ENCODE data around the gene TBL1Y.
A peak's percentile ranks its signal among the peaks of the same experiment; 100 is the strongest.

The TBL1Y gene

DNA sequence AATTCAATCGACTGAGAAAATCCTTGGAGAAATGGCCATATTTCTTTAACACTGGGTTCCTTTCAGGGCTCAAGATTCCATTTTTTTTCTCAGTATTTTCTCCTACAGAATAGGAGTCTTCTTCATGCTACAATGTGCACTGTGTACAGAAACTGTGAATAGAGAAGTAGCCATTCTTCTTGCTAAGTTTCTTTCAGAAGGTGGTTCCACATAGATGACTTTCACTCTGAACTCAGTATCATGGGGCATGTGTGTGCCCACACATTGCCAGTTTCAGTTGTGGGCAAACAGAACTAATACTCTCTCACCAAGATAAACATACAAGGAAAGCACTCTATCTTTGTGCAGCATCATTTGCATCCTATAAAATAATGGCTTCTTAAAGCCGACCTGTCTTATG lies 89.4 kb downstream of the TBL1Y start:
- H3K79me2 ChIP-seq (ENCODE audit: control insufficient read depth, low read length), result no peaks in the 10 kb centered on the region
- no peaks in the 10 kb centered on the region for H3K9me2 ChIP-seq (replicated peaks; ENCODE audit: control insufficient read depth, low read length)
- TF ChIP-seq CTCF (IDR thresholded peaks at IDR 0.05; ENCODE audit: low read depth, low read length, poor library complexity, severe bottlenecking), result no peak
- no peak for TF ChIP-seq EZH2phosphoT487 (IDR thresholded peaks at IDR 0.05; ENCODE audit: borderline replicate concordance, low read length)
- H3K36me3 ChIP-seq (ENCODE audit: control insufficient read depth, low read length), result peaks cover 9% of the 10 kb centered on the region; the same call in 1 of the 2 replicates
- peaks cover 37% of the 10 kb centered on the region for H3K4me1 ChIP-seq (ENCODE audit: control insufficient read depth, low read length)
- 0 out of 2 replicates have a peak, but pooled peaks cover 2% of the 10 kb centered on the region for H3F3A ChIP-seq (ENCODE audit: control insufficient read depth, insufficient read depth)
- H3K9me3 ChIP-seq (ENCODE audit: control insufficient read depth, insufficient read depth, low read length), result no peaks in the 10 kb centered on the region
- H3K27me3 ChIP-seq (ENCODE audit: control insufficient read depth, low read length), result no peaks in the 10 kb centered on the region
- peak overlapping the region; percentile 49 for H3K4me3 ChIP-seq (ENCODE audit: low read length)
- H4K20me1 ChIP-seq (ENCODE audit: control insufficient read depth, insufficient read depth, low read depth, low read length), result no peaks in the 10 kb centered on the region
- peak overlapping the region; percentile 75 for H3K27ac ChIP-seq (ENCODE audit: low read depth, low read length)
- peak overlapping the region; percentile 61 for H3K4me2 ChIP-seq (ENCODE audit: low read length)

GRCh38 chrY:7002581-7002980 lies 92.1 kb downstream of the TBL1Y start:
- Histone ChIP-seq H3K27me3 (ENCODE audit: control insufficient read depth, low read length) (no peaks in the 10 kb centered on the region), H3K36me3 (ENCODE audit: control insufficient read depth, low read length) (peaks cover 7% of the 10 kb centered on the region; the same call in 1 of the 2 replicates), H3K9me3 (ENCODE audit: control insufficient read depth, insufficient read depth, low read length) (no peaks in the 10 kb centered on the region), H3K4me1 (ENCODE audit: control insufficient read depth, low read length) (peaks cover 47% of the 10 kb centered on the region), H3K4me3 (ENCODE audit: low read length) (no peak overlapping the region), H3F3A (ENCODE audit: control insufficient read depth, insufficient read depth) (0 out of 2 replicates have a peak, but pooled peaks cover 2% of the 10 kb centered on the region), H3K9me2 (replicated peaks; ENCODE audit: control insufficient read depth, low read length) (no peaks in the 10 kb centered on the region), H4K20me1 (ENCODE audit: control insufficient read depth, insufficient read depth, low read depth, low read length) (no peaks in the 10 kb centered on the region), H3K4me2 (ENCODE audit: low read length) (no peak overlapping the region), H3K79me2 (ENCODE audit: control insufficient read depth, low read length) (no peaks in the 10 kb centered on the region), H3K27ac (ENCODE audit: low read depth, low read length) (no peak overlapping the region)
- no peak for TF ChIP-seq EZH2phosphoT487 (IDR thresholded peaks at IDR 0.05; ENCODE audit: borderline replicate concordance, low read length)
- TF ChIP-seq CTCF (IDR thresholded peaks at IDR 0.05; ENCODE audit: low read depth, low read length, poor library complexity, severe bottlenecking), result no peak

DNA sequence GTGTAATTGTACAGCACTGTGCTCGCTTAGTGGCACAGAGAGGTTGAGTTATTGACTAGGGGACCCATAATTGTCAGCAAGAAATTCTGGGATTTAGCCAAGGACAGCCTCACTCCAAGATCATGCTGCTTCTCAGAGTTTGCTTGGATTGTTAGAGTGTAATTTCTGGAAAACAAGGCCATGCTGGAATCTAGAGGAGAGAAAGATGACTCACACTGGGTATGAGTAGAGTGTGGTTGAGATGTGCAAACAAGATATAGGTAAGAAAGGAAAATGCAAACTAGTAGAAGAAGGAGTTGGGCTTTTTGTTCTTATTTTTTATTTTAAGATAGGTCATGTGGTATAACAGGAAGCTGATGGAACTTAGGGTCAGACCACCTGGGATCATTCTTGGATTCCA lies 97.4 kb downstream of the TBL1Y start:
- H3K36me3 ChIP-seq (ENCODE audit: control insufficient read depth, low read length), result no peaks in the 10 kb centered on the region
- H3K27ac ChIP-seq (ENCODE audit: low read depth, low read length), result no peak overlapping the region
- peaks cover 15% of the 10 kb centered on the region for H3K4me1 ChIP-seq (ENCODE audit: control insufficient read depth, low read length)
- no peaks in the 10 kb centered on the region for H3K9me2 ChIP-seq (replicated peaks; ENCODE audit: control insufficient read depth, low read length)
- no peak overlapping the region for H3K4me3 ChIP-seq (ENCODE audit: low read length)
- H3F3A ChIP-seq (ENCODE audit: control insufficient read depth, insufficient read depth), result no peaks in the 10 kb centered on the region
- no peak overlapping the region for H3K4me2 ChIP-seq (ENCODE audit: low read length)
- H3K9me3 ChIP-seq (ENCODE audit: control insufficient read depth, insufficient read depth, low read length), result no peaks in the 10 kb centered on the region
- H3K27me3 ChIP-seq (ENCODE audit: control insufficient read depth, low read length), result no peaks in the 10 kb centered on the region
- H3K79me2 ChIP-seq (ENCODE audit: control insufficient read depth, low read length), result no peaks in the 10 kb centered on the region
- H4K20me1 ChIP-seq (ENCODE audit: control insufficient read depth, insufficient read depth, low read depth, low read length), result no peaks in the 10 kb centered on the region
- TF ChIP-seq CTCF (IDR thresholded peaks at IDR 0.05; ENCODE audit: low read depth, low read length, poor library complexity, severe bottlenecking), result no peak
- TF ChIP-seq EZH2phosphoT487 (IDR thresholded peaks at IDR 0.05; ENCODE audit: borderline replicate concordance, low read length), result no peak

Data from DOHH2 (cell line).